ENCODE results near the gene KCNH8. TPM values are rescaled to one million over a fixed set of nuclear protein-coding genes. Genes with fewer than 3 reads are reported as not detected.

KCNH8 gene
- total and polyA plus RNA-seq, 2 of the 4 experiments (the other 2 are of a cell fraction) = not detected

DNA sequence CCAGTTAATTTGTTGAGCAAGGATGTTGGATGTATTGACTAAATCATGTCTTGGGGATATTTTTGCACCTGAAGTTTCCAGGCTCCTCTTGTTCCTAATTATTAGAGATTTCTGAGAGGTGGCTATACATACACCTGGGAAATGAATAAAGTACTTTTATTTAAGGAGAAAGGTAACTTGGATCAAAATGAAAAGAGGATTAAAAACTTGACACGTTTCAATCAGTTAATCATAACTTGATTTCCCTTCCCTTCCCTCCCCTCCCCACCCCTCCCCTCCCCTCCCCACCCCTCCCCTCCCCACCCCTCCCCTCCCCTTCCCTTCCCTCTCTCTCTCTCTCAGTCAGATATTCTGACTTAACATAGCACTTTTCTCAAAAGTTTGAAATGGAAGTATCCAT, 126.3 kb downstream of the KCNH8 start:
- Histone ChIP-seq H4K91ac (ENCODE audit: insufficient read depth, low read depth, low read length) (no peak overlapping the region), H2BK15ac (ENCODE audit: low read depth, low read length) (no peak overlapping the region), H3K27ac (ENCODE audit: insufficient read depth, low read length) (no peak overlapping the region), H3K23ac (ENCODE audit: low read depth, low read length) (no peak overlapping the region), H3K79me1 (ENCODE audit: low read depth in 1 of 2, low read length in 2 of 2) (no peaks in the 10 kb centered on the region), H4K20me1 (ENCODE audit: insufficient read depth, low read length) (no peaks in the 10 kb centered on the region), H3K9ac (ENCODE audit: low read depth, low read length) (no peak overlapping the region), H2AK9ac (replicated peaks; ENCODE audit: low read depth, low read length, poor library complexity) (no peak overlapping the region), H2BK5ac (ENCODE audit: low read depth, low read length, poor library complexity, severe bottlenecking) (no peak overlapping the region), H2BK120ac (ENCODE audit: low read depth, low read length) (no peak overlapping the region), H3K27me3 (ENCODE audit: control insufficient read depth, insufficient read depth, low read length) (no peaks in the 10 kb centered on the region), H3K4me3 (ENCODE audit: insufficient read depth, low read depth, low read length) (no peak overlapping the region), H4K5ac (ENCODE audit: low read depth, low read length) (no peak overlapping the region), H3K36me3 (ENCODE audit: control insufficient read depth, insufficient read depth, low read length) (no peaks in the 10 kb centered on the region), H3K4me2 (ENCODE audit: low read depth, low read length) (no peak overlapping the region), H3K9me3 (ENCODE audit: control insufficient read depth, insufficient read depth, low read length) (peaks cover 5% of the 10 kb centered on the region), H3K9me1 (ENCODE audit: insufficient read depth, low read length) (no peaks in the 10 kb centered on the region), H3K14ac (replicated peaks; ENCODE audit: low read depth, low read length) (no peak overlapping the region), H2BK20ac (ENCODE audit: low read depth, low read length) (no peak overlapping the region), H3K4ac (ENCODE audit: low read depth, low read length) (no peak overlapping the region), H4K8ac (ENCODE audit: low read depth in 2 of 2, low read length in 2 of 2) (no peak overlapping the region), H3K56ac (ENCODE audit: extremely low read depth, insufficient read depth, low read length) (no peak overlapping the region), H2AK5ac (ENCODE audit: low read depth, low read length) (no peak overlapping the region), H3K18ac (ENCODE audit: low read depth, low read length) (no peak overlapping the region), H2AFZ (replicated peaks; ENCODE audit: low read length, poor library complexity) (no peak overlapping the region), H3K4me1 (ENCODE audit: control insufficient read depth, insufficient read depth, low read length) (no peaks in the 10 kb centered on the region)
- DNase-seq = no peak
- dilution Hi-C loops (cut with HindIII; ENCODE audit: low sequenced_read_pairs, unreplicated experiment) (no loop called here), intact Hi-C loops (cut with micrococcal nuclease) (no loop called here), in situ Hi-C loops (cut with MboI; ENCODE audit: low sequenced_read_pairs) (no loop called here)
- ChIA-PET CTCF (no interaction called here), POLR2A (ENCODE audit: unreplicated experiment) (no interaction called here)
- no peak for ATAC-seq (ENCODE audit: low read depth)
- TF ChIP-seq, protein P1, sequence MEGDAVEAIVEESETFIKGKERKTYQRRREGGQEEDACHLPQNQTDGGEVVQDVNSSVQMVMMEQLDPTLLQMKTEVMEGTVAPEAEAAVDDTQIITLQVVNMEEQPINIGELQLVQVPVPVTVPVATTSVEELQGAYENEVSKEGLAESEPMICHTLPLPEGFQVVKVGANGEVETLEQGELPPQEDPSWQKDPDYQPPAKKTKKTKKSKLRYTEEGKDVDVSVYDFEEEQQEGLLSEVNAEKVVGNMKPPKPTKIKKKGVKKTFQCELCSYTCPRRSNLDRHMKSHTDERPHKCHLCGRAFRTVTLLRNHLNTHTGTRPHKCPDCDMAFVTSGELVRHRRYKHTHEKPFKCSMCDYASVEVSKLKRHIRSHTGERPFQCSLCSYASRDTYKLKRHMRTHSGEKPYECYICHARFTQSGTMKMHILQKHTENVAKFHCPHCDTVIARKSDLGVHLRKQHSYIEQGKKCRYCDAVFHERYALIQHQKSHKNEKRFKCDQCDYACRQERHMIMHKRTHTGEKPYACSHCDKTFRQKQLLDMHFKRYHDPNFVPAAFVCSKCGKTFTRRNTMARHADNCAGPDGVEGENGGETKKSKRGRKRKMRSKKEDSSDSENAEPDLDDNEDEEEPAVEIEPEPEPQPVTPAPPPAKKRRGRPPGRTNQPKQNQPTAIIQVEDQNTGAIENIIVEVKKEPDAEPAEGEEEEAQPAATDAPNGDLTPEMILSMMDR (conservative IDR thresholded peaks at IDR 0.05; ENCODE audit: low read depth, low read length) = no peak
- TF ChIP-seq FOS (IDR thresholded peaks at IDR 0.05; ENCODE audit: low read depth, low read length) (no peak), MAZ (IDR thresholded peaks at IDR 0.05; ENCODE audit: borderline replicate concordance, low read depth, low read length) (no peak), RCOR1 (IDR thresholded peaks at IDR 0.05; ENCODE audit: insufficient replicate concordance, low read length) (no peak), NFE2L2 (IDR thresholded peaks at IDR 0.05; ENCODE audit: low read depth, low read length) (no peak), BHLHE40 (IDR thresholded peaks at IDR 0.05; ENCODE audit: low read depth, low read length) (no peak)
- TF ChIP-seq, protein P2, sequence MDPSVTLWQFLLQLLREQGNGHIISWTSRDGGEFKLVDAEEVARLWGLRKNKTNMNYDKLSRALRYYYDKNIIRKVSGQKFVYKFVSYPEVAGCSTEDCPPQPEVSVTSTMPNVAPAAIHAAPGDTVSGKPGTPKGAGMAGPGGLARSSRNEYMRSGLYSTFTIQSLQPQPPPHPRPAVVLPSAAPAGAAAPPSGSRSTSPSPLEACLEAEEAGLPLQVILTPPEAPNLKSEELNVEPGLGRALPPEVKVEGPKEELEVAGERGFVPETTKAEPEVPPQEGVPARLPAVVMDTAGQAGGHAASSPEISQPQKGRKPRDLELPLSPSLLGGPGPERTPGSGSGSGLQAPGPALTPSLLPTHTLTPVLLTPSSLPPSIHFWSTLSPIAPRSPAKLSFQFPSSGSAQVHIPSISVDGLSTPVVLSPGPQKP (IDR thresholded peaks at IDR 0.05; ENCODE audit: borderline replicate concordance, low read depth, low read length) = no peak
- no CpG with 5 or more reads among the region's 1 CpG for WGBS, 2 experiments (ENCODE audit: extremely low coverage in 2 of 2, insufficient read length in 1 of 2)
- BruUV-seq (replicated peaks) = no TSS peak
